ENCODE measurements around the gene STRIP1.

DNA sequence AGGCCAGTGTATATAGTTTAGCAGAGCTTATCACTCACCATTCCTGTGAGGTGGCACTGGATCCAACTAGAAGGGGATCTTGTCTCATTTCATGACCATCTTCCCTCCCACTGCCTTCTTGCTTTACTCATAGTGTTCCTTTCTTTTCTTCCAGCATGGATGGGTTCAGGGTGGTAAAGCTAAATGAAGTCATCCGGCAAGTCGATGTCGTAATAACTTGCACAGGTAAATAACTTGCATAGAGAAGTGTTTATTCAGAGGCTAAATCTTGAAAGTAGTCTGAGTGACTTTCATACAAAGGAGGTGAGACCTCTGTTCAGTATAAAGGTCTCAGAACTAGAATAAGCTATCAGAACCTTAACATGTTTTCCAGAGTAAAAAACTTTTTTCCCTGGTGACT is 16.6 kb upstream of the STRIP1 start:
- TF ChIP-seq CTCF (conservative IDR thresholded peaks at IDR 0.05): no peak
- no peak for TF ChIP-seq ZFX (IDR thresholded peaks at IDR 0.05)
